OCI-LY1 (cell line): ENCODE data around the gene INTS15.

ENCODE experiments used
- H2AFZ ChIP-seq: fragments of 200-600 bp; sonication (generic), shearing (Covaris generic); 2 replicates; pipeline ENCODE4 v1.6.0; 2014; ENCODE audit warnings: antibody characterized with exemption, mild to moderate bottlenecking, low read length
- H3F3A ChIP-seq: fragments of 200-600 bp; sonication (generic), shearing (Covaris generic); 2 replicates; pipeline ENCODE4 v1.6.0; 2014; ENCODE audit warnings: mild to moderate bottlenecking, antibody characterized with exemption, low read length, moderate library complexity; ENCODE audit not compliant: insufficient read depth
- H3K27ac ChIP-seq: fragments of 200-600 bp; sonication (generic); 2 replicates; pipeline ENCODE4 v1.5.1; 2014; ENCODE audit warnings: low read length, mixed run types, mild to moderate bottlenecking, low read depth; ENCODE audit not compliant: poor library complexity, severe bottlenecking
- H3K27me3 ChIP-seq: fragments of 200-600 bp; sonication (generic); 2 replicates; pipeline ENCODE4 v1.6.0; 2014; ENCODE audit warnings: antibody characterized with exemption, mild to moderate bottlenecking, low read length, moderate library complexity; ENCODE audit not compliant: insufficient read depth
- H3K36me3 ChIP-seq: fragments of 200-600 bp; sonication (generic); 2 replicates; pipeline ENCODE4 v1.6.1; 2014; ENCODE audit warnings: mild to moderate bottlenecking, antibody characterized with exemption, low read length, moderate library complexity, mixed read lengths; ENCODE audit not compliant: insufficient read depth
- H3K4me1 ChIP-seq: fragments of 200-600 bp; sonication (generic); 2 replicates; pipeline ENCODE4 v1.5.1; 2014; ENCODE audit warnings: mild to moderate bottlenecking, low read length, moderate library complexity; ENCODE audit not compliant: insufficient read depth, severe bottlenecking
- H3K4me2 ChIP-seq: fragments of 200-600 bp; sonication (generic), shearing (Covaris generic); 2 replicates; pipeline ENCODE4 v1.6.1; 2014; ENCODE audit warnings: low read length
- H3K4me3 ChIP-seq: fragments of 200-600 bp; sonication (generic); 2 replicates; pipeline ENCODE4 v1.5.1; 2014; ENCODE audit warnings: low read length, low read depth, mild to moderate bottlenecking, mixed read lengths; ENCODE audit not compliant: poor library complexity, severe bottlenecking
- H3K79me2 ChIP-seq: fragments of 200-600 bp; shearing (Covaris generic); 2 replicates; pipeline ENCODE4 v1.6.1; 2016; ENCODE audit warnings: mixed run types, low read length, mixed read lengths; ENCODE audit not compliant: insufficient read depth
- H3K9ac ChIP-seq: fragments of 200-600 bp; sonication (generic), shearing (Covaris generic); 2 replicates; pipeline ENCODE4 v1.6.1; 2014; ENCODE audit warnings: mild to moderate bottlenecking, low read length, mixed read lengths
- H3K9me2 ChIP-seq: fragments of 200-600 bp; sonication (generic), shearing (Covaris generic); 2 replicates; pipeline ENCODE4 v1.6.1; 2014; ENCODE audit warnings: low read depth, mild to moderate bottlenecking, low read length, mixed read lengths
- H3K9me3 ChIP-seq: fragments of 200-600 bp; shearing (Covaris generic); 2 replicates; pipeline ENCODE4 v1.6.1; 2014; ENCODE audit warnings: low read length, mixed read lengths
- H4K20me1 ChIP-seq: fragments of 200-600 bp; sonication (generic), shearing (Covaris generic); 2 replicates; pipeline ENCODE4 v1.6.0; 2016; ENCODE audit warnings: mild to moderate bottlenecking, low read length; ENCODE audit not compliant: insufficient read depth
- CTCF ChIP-seq: fragments of 200-600 bp; sonication (generic), shearing (Covaris generic); IDR thresholded peaks from 2 replicates; pipeline ENCODE4 v1.5.1; 2017; ENCODE audit warnings: mild to moderate bottlenecking, antibody characterized with exemption, low read length, moderate library complexity, mixed read lengths
- EZH2 ChIP-seq: fragments of 200-600 bp; sonication (generic), shearing (Covaris generic); IDR thresholded peaks from 2 replicates; pipeline ENCODE4 v1.8.0; 2017; ENCODE audit warnings: borderline replicate concordance, mixed run types, mild to moderate bottlenecking, antibody characterized with exemption, low read length, moderate library complexity, mixed read lengths

The INTS15 gene

GRCh38 chr7:6546498-6547251 is 43.1 kb upstream of the INTS15 start:
- Histone ChIP-seq H3K79me2 (no peaks in the 10 kb centered on the region), H3K27me3 (no peaks in the 10 kb centered on the region), H4K20me1 (no peaks in the 10 kb centered on the region), H2AFZ (no peak overlapping the region), H3K27ac (no peak overlapping the region), H3K9me3 (no peaks in the 10 kb centered on the region), H3K4me2 (no peak overlapping the region), H3K4me3 (no peak overlapping the region), H3F3A (no peaks in the 10 kb centered on the region), H3K9ac (no peak overlapping the region), H3K4me1 (peaks cover 7% of the 10 kb centered on the region), H3K9me2 (no peaks in the 10 kb centered on the region), H3K36me3 (no peaks in the 10 kb centered on the region)
- no peak for TF ChIP-seq EZH2
- no peak for TF ChIP-seq CTCF

GRCh38 chr7:6547400-6547799 is 42.4 kb upstream of the INTS15 start:
- H3K27me3 ChIP-seq, result no peaks in the 10 kb centered on the region
- no peak overlapping the region for H2AFZ ChIP-seq
- H3F3A ChIP-seq, result no peaks in the 10 kb centered on the region
- H3K27ac ChIP-seq, result no peak overlapping the region
- TF ChIP-seq CTCF (no peak), EZH2 (no peak)
- H3K36me3 ChIP-seq, result no peaks in the 10 kb centered on the region
- no peak overlapping the region for H3K4me3 ChIP-seq
- no peaks in the 10 kb centered on the region for H3K79me2 ChIP-seq
- H3K9ac ChIP-seq, result no peak overlapping the region
- H3K9me3 ChIP-seq, result no peaks in the 10 kb centered on the region
- H3K9me2 ChIP-seq, result no peaks in the 10 kb centered on the region
- no peaks in the 10 kb centered on the region for H4K20me1 ChIP-seq
- peaks cover 7% of the 10 kb centered on the region for H3K4me1 ChIP-seq
- H3K4me2 ChIP-seq, result no peak overlapping the region

GRCh38 chr7:6551016-6551511 is 38.8 kb upstream of the INTS15 start, which contains the start of gene GRID2IP:
TSS of gene GRID2IP (minus strand) at chr7:6551461. CDS start at chr7:6551436, 25 bp downstream.
- Histone ChIP-seq H3K36me3 (no peaks in the 10 kb centered on the region), H3F3A (no peaks in the 10 kb centered on the region), H2AFZ (no peak within 1 kb of the TSS), H3K79me2 (no peaks in the 10 kb centered on the region), H3K27me3 (no peaks in the 10 kb centered on the region), H4K20me1 (no peaks in the 10 kb centered on the region), H3K4me3 (no peak within 1 kb of the TSS), H3K9ac (no peak within 1 kb of the TSS), H3K9me3 (no peaks in the 10 kb centered on the region), H3K4me2 (no peak within 1 kb of the TSS), H3K4me1 (peaks cover 7% of the 10 kb centered on the region), H3K27ac (no peak within 1 kb of the TSS), H3K9me2 (no peaks in the 10 kb centered on the region)
- TF ChIP-seq CTCF (no peak), EZH2 (no peak)
